Activated CD4-positive, alpha-beta T cell treated with anti-CD3 and anti-CD28 coated beads, Interleukin-2, amount 10 ng/mL, durations not matched to agents 24 days and 14 days (primary cell): ENCODE results near the gene PATL2. TPM values are rescaled to one million over a fixed set of nuclear protein-coding genes. Genes with fewer than 3 reads are reported as not detected.
"Not testable (repeated sequence)": the region's sequence is repeated elsewhere in the genome, so short reads cannot be mapped to it uniquely, and the experiment has no call there.

Source experiments
- DNase-seq: peaks from one replicate; pipeline ENCODE4 v3.0.0; 2022
- H3K27ac Mint-ChIP-seq: one replicate; pipeline ENCODE4 v1.8.0; 2022; ENCODE audit warnings: mild to moderate bottlenecking, mixed read lengths
- H3K27me3 Mint-ChIP-seq: one replicate; pipeline ENCODE4 v1.8.0; 2022; ENCODE audit warnings: mixed read lengths
- H3K36me3 Mint-ChIP-seq: one replicate; pipeline ENCODE4 v1.8.0; 2022; ENCODE audit warnings: low read depth, mild to moderate bottlenecking, mixed read lengths
- H3K4me1 Mint-ChIP-seq: one replicate; pipeline ENCODE4 v1.8.0; 2021; ENCODE audit warnings: mixed read lengths
- H3K4me3 Mint-ChIP-seq: one replicate; pipeline ENCODE4 v1.8.0; 2022; ENCODE audit warnings: mild to moderate bottlenecking, moderate library complexity, mixed read lengths
- H3K9me3 Mint-ChIP-seq: one replicate; pipeline ENCODE4 v1.8.0; 2021; ENCODE audit warnings: mixed read lengths
- intact Hi-C: fragments of 100-400 bp; cut with micrococcal nuclease; formaldehyde crosslinking; loops from one replicate; pipeline ENCODE4 v1.15.1; 2023
- total RNA-seq: library from RNA; stranded (reverse); gene quantifications from 2 replicates; pipeline ENCODE4 v1.2.3, GENCODE V29; 2022

The PATL2 gene
- total RNA-seq, 1 donor from 2014 or later, result 10.9 TPM

GRCh38 chr15:44727485-44728231 is 16.5 kb upstream of the PATL2 start:
- Mint-ChIP-seq H3K27me3 (peaks cover 2% of the 10 kb centered on the region), H3K36me3 (peaks cover 18% of the 10 kb centered on the region), H3K4me3 (peak overlapping the region; percentile 99), H3K4me1 (peaks cover 63% of the 10 kb centered on the region), H3K9me3 (no peaks in the 10 kb centered on the region), H3K27ac (peak overlapping the region; percentile 100)
- intact Hi-C loops, result loop anchor here (1.0 to 10.0 kb wide), 8 partner anchors 8 to 903 kb away; partner anchors contain the start of genes B2M, MFAP1, PATL2 and SPG11
- DNase-seq, result peak; percentile 76

GRCh38 chr15:44726568-44727484 is 15.7 kb upstream of the PATL2 start:
- Mint-ChIP-seq H3K9me3 (no peaks in the 10 kb centered on the region), H3K27me3 (peaks cover 2% of the 10 kb centered on the region), H3K27ac (peak overlapping the region; percentile 100), H3K36me3 (peaks cover 13% of the 10 kb centered on the region), H3K4me3 (peak overlapping the region; percentile 99), H3K4me1 (peaks cover 63% of the 10 kb centered on the region)
- intact Hi-C loops, result loop anchor here (5.0 to 10.0 kb wide), 4 partner anchors 180 to 902 kb away; partner anchors contain the start of genes MFAP1 and WDR76
- peak; percentile 95 for DNase-seq

- Mint-ChIP-seq H3K9me3 (no peaks in the 10 kb centered on the region), H3K4me1 (peaks cover 62% of the 10 kb centered on the region)
- no peak for DNase-seq
These were observed 15.0 kb upstream of the PATL2 start for GRCh38 chr15:44726136-44726535.

GRCh38 chr15:44722011-44722410 is 10.9 kb upstream of the PATL2 start:
- intact Hi-C loops, result loop anchor here (10.0 kb wide), 2 partner anchors 683 to 897 kb away; partner anchors contain the start of genes MFAP1 and WDR76
- H3K36me3 Mint-ChIP-seq, result peaks cover 35% of the 10 kb centered on the region
- H3K27me3 Mint-ChIP-seq, result no peaks in the 10 kb centered on the region
- no peaks in the 10 kb centered on the region for H3K9me3 Mint-ChIP-seq
- DNase-seq, result no peak
- H3K4me3 Mint-ChIP-seq, result no peak overlapping the region
- peaks cover 75% of the 10 kb centered on the region for H3K4me1 Mint-ChIP-seq
- H3K27ac Mint-ChIP-seq, result peak overlapping the region; percentile 97

More at GRCh38 chr15:44726136-44726535, 15.0 kb upstream of the PATL2 start:
- H3K27me3 Mint-ChIP-seq, result peaks cover 2% of the 10 kb centered on the region
- peaks cover 9% of the 10 kb centered on the region for H3K36me3 Mint-ChIP-seq
- peak overlapping the region; percentile 100 for H3K27ac Mint-ChIP-seq
- peak overlapping the region; percentile 99 for H3K4me3 Mint-ChIP-seq
- intact Hi-C loops, result loop anchor here (5.0 to 10.0 kb wide), 4 partner anchors 179 to 901 kb away; partner anchors contain the start of genes MFAP1 and WDR76

- intact Hi-C loops, result loop anchor here (10.0 kb wide), 2 partner anchors 684 to 896 kb away; partner anchors contain the start of genes MFAP1 and WDR76
- Mint-ChIP-seq H3K4me3 (peak overlapping the region; percentile 36), H3K36me3 (peaks cover 49% of the 10 kb centered on the region), H3K27ac (peak overlapping the region; percentile 97), H3K4me1 (peaks cover 76% of the 10 kb centered on the region), H3K27me3 (no peaks in the 10 kb centered on the region), H3K9me3 (no peaks in the 10 kb centered on the region)
- DNase-seq, result peak; percentile 70
These were observed 9.5 kb upstream of the PATL2 start for GRCh38 chr15:44720460-44721176.

- H3K4me3 Mint-ChIP-seq, H3K9me3 Mint-ChIP-seq, DNase-seq, H3K27me3 Mint-ChIP-seq: not testable (repeated sequence)
- H3K36me3 Mint-ChIP-seq, result peaks cover 55% of the 10 kb centered on the region
- H3K27ac Mint-ChIP-seq, result peak overlapping the region; percentile 97
- intact Hi-C loops, result loop anchor here (1.0 to 10.0 kb wide), 4 partner anchors 8 to 895 kb away; partner anchors contain the start of genes B2M, MFAP1, PATL2 and WDR76
- peaks cover 78% of the 10 kb centered on the region for H3K4me1 Mint-ChIP-seq
These were observed 8.9 kb upstream of the PATL2 start for GRCh38 chr15:44720000-44720435.

GRCh38 chr15:44719293-44719999 is 8.3 kb upstream of the PATL2 start:
- H3K4me1 Mint-ChIP-seq, result peaks cover 77% of the 10 kb centered on the region
- H3K27ac Mint-ChIP-seq, result peak overlapping the region; percentile 97
- H3K36me3 Mint-ChIP-seq, result peaks cover 60% of the 10 kb centered on the region
- peak overlapping the region; percentile 48 for H3K4me3 Mint-ChIP-seq
- intact Hi-C loops, result loop anchor here (1.0 kb wide), 2 partner anchors 8 to 9 kb away; partner anchors contain the start of genes B2M and PATL2
- no peaks in the 10 kb centered on the region for H3K27me3 Mint-ChIP-seq
- peak; percentile 88 for DNase-seq
- H3K9me3 Mint-ChIP-seq, result no peaks in the 10 kb centered on the region

- Mint-ChIP-seq H3K27ac (peak overlapping the region; percentile 97), H3K36me3 (peaks cover 65% of the 10 kb centered on the region), H3K9me3 (no peaks in the 10 kb centered on the region), H3K4me3 (peak overlapping the region; percentile 94), H3K27me3 (no peaks in the 10 kb centered on the region), H3K4me1 (peaks cover 75% of the 10 kb centered on the region)
- intact Hi-C loops, result loop anchor here (1.0 kb wide), 2 partner anchors 8 to 9 kb away; partner anchors contain the start of genes B2M and PATL2
- DNase-seq, result no peak
These were observed 7.8 kb upstream of the PATL2 start for GRCh38 chr15:44718927-44719292.

GRCh38 chr15:44718180-44718926 is 7.2 kb upstream of the PATL2 start:
- no peaks in the 10 kb centered on the region for H3K9me3 Mint-ChIP-seq
- intact Hi-C loops, result no loop called here
- peak overlapping the region; percentile 97 for H3K27ac Mint-ChIP-seq
- H3K27me3 Mint-ChIP-seq, result no peaks in the 10 kb centered on the region
- peaks cover 70% of the 10 kb centered on the region for H3K36me3 Mint-ChIP-seq
- peak overlapping the region; percentile 94 for H3K4me3 Mint-ChIP-seq
- peak; percentile 59 for DNase-seq
- H3K4me1 Mint-ChIP-seq, result peaks cover 74% of the 10 kb centered on the region

- Mint-ChIP-seq H3K4me1 (peaks cover 71% of the 10 kb centered on the region), H3K27ac (peak overlapping the region; percentile 97), H3K27me3 (no peaks in the 10 kb centered on the region), H3K4me3 (peak overlapping the region; percentile 94), H3K36me3 (peaks cover 81% of the 10 kb centered on the region), H3K9me3 (no peaks in the 10 kb centered on the region)
- peak; percentile 54 for DNase-seq
- intact Hi-C loops, result no loop called here
These were observed 6.0 kb upstream of the PATL2 start for GRCh38 chr15:44716983-44717602.

- peak overlapping the region; percentile 90 for H3K27ac Mint-ChIP-seq
- H3K27me3 Mint-ChIP-seq, result no peaks in the 10 kb centered on the region
- intact Hi-C loops, result no loop called here
- H3K9me3 Mint-ChIP-seq, result no peaks in the 10 kb centered on the region
- H3K36me3 Mint-ChIP-seq, result peaks cover 87% of the 10 kb centered on the region
- DNase-seq, result peak; percentile 58
- peaks cover 62% of the 10 kb centered on the region for H3K4me1 Mint-ChIP-seq
- H3K4me3 Mint-ChIP-seq, result peak overlapping the region; percentile 94
These were observed 4.7 kb upstream of the PATL2 start for GRCh38 chr15:44715797-44716334.
